Adrenal gland (tissue), 12 donors: ENCODE results near the gene ADSL. TPM values are rescaled to one million over a fixed set of nuclear protein-coding genes. Genes with fewer than 3 reads are reported as not detected.

ENCODE experiments used
- DNase-seq, 7 donors: peaks; one replicate each; pipeline ENCODE4 v3.0.0-alpha.2; 2019 to 2020
- H3K27ac ChIP-seq, 5 donors: fragments of 200-600 bp; sonication (generic) in 4 of 5; 1 replicate in 3 of 5; 2 replicates in 2 of 5; pipeline versions ENCODE4 v1.5.1 to v1.8.0; 2016 to 2020; ENCODE audit warnings: mild to moderate bottlenecking in 1 of 5
- H3K27me3 ChIP-seq: fragments of 200-600 bp; 2 replicates; pipeline ENCODE4 v1.8.0; 2021
- H3K36me3 ChIP-seq, 2 donors: fragments of 200-600 bp; replicated peaks in 1 of 2; 1 replicate in 1 of 2; 2 replicates in 1 of 2; pipeline versions ENCODE4 v1.5.1 to v1.8.0; 2018 to 2022
- H3K4me1 ChIP-seq, 2 donors: fragments of 200-600 bp; replicated peaks in 1 of 2; 1 replicate in 1 of 2; 2 replicates in 1 of 2; pipeline versions ENCODE4 v1.5.1 to v1.8.0; 2018 to 2021
- H3K4me3 ChIP-seq, 4 donors: fragments of 200-600 bp; sonication (generic) in 3 of 4; one replicate each; pipeline ENCODE4 v1.5.1; 2016 to 2018
- H3K9me3 ChIP-seq, 3 donors: fragments of 200-600 bp; sonication (generic) in 1 of 3; replicated peaks in 1 of 3; 1 replicate in 2 of 3; 2 replicates in 1 of 3; pipeline versions ENCODE4 v1.5.1 to v1.8.0; 2016 to 2021
- CTCF ChIP-seq, 6 experiments: fragments of 450-650 bp in 4 of 6; fragments of 200-600 bp in 2 of 6; sonication (generic) in 1 of 6; IDR thresholded peaks; 1 replicate in 5 of 6; 2 replicates in 1 of 6; pipeline versions ENCODE4 v1.5.1 to v1.8.0; 2016 to 2021; ENCODE audit warnings: antibody characterized with exemption in 6 of 6, mild to moderate bottlenecking in 2 of 6, moderate library complexity in 1 of 6
- POLR2A ChIP-seq, 2 donors: fragments of 450-650 bp; IDR thresholded peaks; one replicate each; pipeline ENCODE4 v1.6.1; 2017; ENCODE audit warnings: antibody characterized with exemption in 2 of 2, mild to moderate bottlenecking in 2 of 2, moderate library complexity in 1 of 2
- WGBS, 4 donors: extraction: QIAGEN DNeasy Blood & Tissue Kit in 2 of 4; methylation state at CpG; one replicate each; pipeline versions ENCODE4 v1.1.5 to v1.1.7; 2013 to 2017; 5-methylcytosine and 5-hydroxymethylcytosine counted together
- intact Hi-C, 2 donors: fragments of 100-400 bp; cut with DNase I; formaldehyde crosslinking; loops; one replicate each; pipeline versions ENCODE4 v1.14.1 to v1.15.0; 2022 to 2023
- polyA plus RNA-seq, 3 donors: library from polyadenylated mRNA; stranded (reverse); fragments of 200-250 nt in 2 of 3; fragments of 350-450 nt in 1 of 3; fragmentation: Illumina TruSeq in 1 of 3; extraction: RNeasy Lipid Tissue Mini Kit (QIAGEN cat#74804) in 1 of 3; gene quantifications; one replicate each; pipeline ENCODE4 v1.2.3, GENCODE V29; 2013 to 2014
- total RNA-seq, 9 donors: library from RNA; depleted of rRNA in 4 of 9; stranded (reverse); fragments of >200 nt in 4 of 9; fragments of 120-200 nt in 1 of 9; fragmentation: NEBNext Ultra II Directional in 1 of 9; extraction: Animal tissue kit (Norgen Biotek cat#: 25700) in 1 of 9; gene quantifications; one replicate each; pipeline versions ENCODE4 v1.1.0 to v1.2.4, GENCODE V29; 2013 to 2023
- donor health status: healthy with polysubstance abuse.
- donor health status: Bipolar disorder and iron deficiency.
- donor health status: DM: yes; HTN: yes; CAD: no.
- donor health status: DM: no; HTN: no; CAD: no.
- donor health status: DM: no; HTN: no; CAD: no.
- donor health status: DM: yes; HTN: yes; CAD: no.

Gene ADSL
- total and polyA plus RNA-seq, 12 donors = 26.8 to 107 (median 57.5) TPM

- peaks cover 1 to 10% of the 10 kb centered on the region in 2 donors for H3K4me1 ChIP-seq
- no peak for TF ChIP-seq CTCF (IDR thresholded peaks at IDR 0.05)
- no peak for TF ChIP-seq POLR2A (IDR thresholded peaks at IDR 0.05)
- H3K4me3 ChIP-seq = no peak overlapping the region
- intact Hi-C loops = no loop called here
- H3K9me3 ChIP-seq = no peaks in the 10 kb centered on the region
- H3K27ac ChIP-seq = no peak overlapping the region
- 73 to 80% (median 76%) methylated on average over 6 of the region's 6 CpGs for WGBS, 4 donors
- no peaks in the 10 kb centered on the region for H3K27me3 ChIP-seq
- H3K36me3 ChIP-seq = peaks cover 0 to 49% of the 10 kb centered on the region in 2 donors
- DNase-seq = no peak
Observed at GRCh38 chr22:40367342-40367741, 21.0 kb downstream of the ADSL start.

- Histone ChIP-seq H3K9me3 (no peaks in the 10 kb centered on the region), H3K4me1 (peaks cover 8 to 17% of the 10 kb centered on the region in 2 donors), H3K27ac (no peak overlapping the region), H3K27me3 (no peaks in the 10 kb centered on the region), H3K4me3 (no peak overlapping the region), H3K36me3 (peaks cover 0 to 43% of the 10 kb centered on the region in 2 donors)
- no peak for TF ChIP-seq POLR2A (IDR thresholded peaks at IDR 0.05)
- no peak for TF ChIP-seq CTCF (IDR thresholded peaks at IDR 0.05)
- no peak for DNase-seq
- WGBS, 4 donors = 86 to 93% (median 90%) methylated on average over 6 of the region's 6 CpGs
- intact Hi-C loops = no loop called here
Observed at GRCh38 chr22:40368016-40368415, 21.7 kb downstream of the ADSL start.

- DNase-seq = no peak
- no peaks in the 10 kb centered on the region for H3K9me3 ChIP-seq
- 81 to 85% (median 82%) methylated on average over 3 of the region's 3 CpGs for WGBS, 4 donors
- intact Hi-C loops = no loop called here
- H3K27ac ChIP-seq = no peak overlapping the region
- peaks cover 9 to 22% of the 10 kb centered on the region in 2 donors for H3K4me1 ChIP-seq
- TF ChIP-seq POLR2A (IDR thresholded peaks at IDR 0.05) (no peak), CTCF (IDR thresholded peaks at IDR 0.05) (no peak)
- peaks cover 0 to 34% of the 10 kb centered on the region in 2 donors for H3K36me3 ChIP-seq
- no peaks in the 10 kb centered on the region for H3K27me3 ChIP-seq
- H3K4me3 ChIP-seq = no peak overlapping the region
Observed at GRCh38 chr22:40368836-40369235, 22.5 kb downstream of the ADSL start.

GRCh38 chr22:40374567-40374966, 28.3 kb downstream of the ADSL start:
- Histone ChIP-seq H3K4me3 (no peak overlapping the region), H3K27me3 (no peaks in the 10 kb centered on the region), H3K9me3 (no peaks in the 10 kb centered on the region), H3K36me3 (no peaks in the 10 kb centered on the region), H3K27ac (no peak overlapping the region), H3K4me1 (peaks cover 9 to 22% of the 10 kb centered on the region in 2 donors)
- intact Hi-C loops = no loop called here
- TF ChIP-seq CTCF (IDR thresholded peaks at IDR 0.05) = no peak
- no peak for TF ChIP-seq POLR2A (IDR thresholded peaks at IDR 0.05)
- 89 to 100% (median 93%) methylated on average over 5 to 8 of the region's 8 CpGs for WGBS, 4 donors
- DNase-seq = no peak
